ENCODE data around the gene GALNT2.

DNA sequence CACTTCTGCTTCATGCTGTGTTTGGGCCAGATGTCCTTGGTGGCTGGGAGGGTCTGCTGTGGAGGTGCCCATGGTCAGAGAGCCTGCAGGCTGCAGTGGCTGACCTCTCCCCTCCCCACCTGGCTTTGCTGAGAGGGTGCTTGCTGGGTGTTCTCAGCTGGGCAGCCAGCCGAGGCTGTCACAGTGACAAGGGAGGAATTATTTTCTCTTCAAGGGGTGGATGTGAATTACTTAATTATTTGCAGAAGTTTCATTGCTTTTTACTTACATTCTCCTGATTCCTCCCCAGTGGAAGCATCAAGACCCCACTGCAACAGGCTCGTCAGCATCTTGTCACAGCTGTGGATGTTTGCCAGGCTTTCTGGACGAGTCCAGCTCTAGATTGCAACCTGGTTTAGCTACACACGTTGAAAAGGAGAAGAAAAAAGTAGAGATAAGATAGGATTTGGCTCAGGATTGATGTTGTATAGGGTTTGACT, 70.3 kb downstream of the GALNT2 start:
- TF ChIP-seq EZH2 (IDR thresholded peaks at IDR 0.05; ENCODE audit: low read depth, unreplicated experiment) = no peak
- no peak for TF ChIP-seq CTCF (conservative IDR thresholded peaks at IDR 0.05; ENCODE audit: low read depth in 2 of 2)
- TF ChIP-seq, protein P1, sequence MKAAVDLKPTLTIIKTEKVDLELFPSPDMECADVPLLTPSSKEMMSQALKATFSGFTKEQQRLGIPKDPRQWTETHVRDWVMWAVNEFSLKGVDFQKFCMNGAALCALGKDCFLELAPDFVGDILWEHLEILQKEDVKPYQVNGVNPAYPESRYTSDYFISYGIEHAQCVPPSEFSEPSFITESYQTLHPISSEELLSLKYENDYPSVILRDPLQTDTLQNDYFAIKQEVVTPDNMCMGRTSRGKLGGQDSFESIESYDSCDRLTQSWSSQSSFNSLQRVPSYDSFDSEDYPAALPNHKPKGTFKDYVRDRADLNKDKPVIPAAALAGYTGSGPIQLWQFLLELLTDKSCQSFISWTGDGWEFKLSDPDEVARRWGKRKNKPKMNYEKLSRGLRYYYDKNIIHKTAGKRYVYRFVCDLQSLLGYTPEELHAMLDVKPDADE (IDR thresholded peaks at IDR 0.05) = no peak
- TF ChIP-seq NANOG (IDR thresholded peaks at IDR 0.05; ENCODE audit: borderline replicate concordance) = no peak
- TF ChIP-seq EZH2phosphoT487 (IDR thresholded peaks at IDR 0.05; ENCODE audit: unreplicated experiment) = no peak
- no peak for TF ChIP-seq REST (IDR thresholded peaks at IDR 0.05; ENCODE audit: unreplicated experiment)
- no peak for TF ChIP-seq POLR2AphosphoS5 (IDR thresholded peaks at IDR 0.05; ENCODE audit: low read depth)
- TF ChIP-seq JUNB (IDR thresholded peaks at IDR 0.05; ENCODE audit: unreplicated experiment) = no peak

All from GM23338 (cell line).